Suprapubic skin (tissue), 3 donors: ENCODE measurements around the gene EEF1A1.

ENCODE experiments used
- CTCF ChIP-seq, 2 donors: fragments of 200-600 bp in 1 of 2; fragments of 450-650 bp in 1 of 2; sonication (generic) in 1 of 2; IDR thresholded peaks; one replicate each; pipeline ENCODE4 v1.5.1; 2016 to 2019; ENCODE audit warnings: antibody characterized with exemption in 2 of 2, mild to moderate bottlenecking in 1 of 2, moderate library complexity in 1 of 2
- POLR2AphosphoS5 ChIP-seq, 3 donors: sonication (generic); formaldehyde crosslinking; IDR thresholded peaks; one replicate each; pipeline ENCODE4 v1.6.1; 2017; ENCODE audit warnings: antibody characterized with exemption in 3 of 3

GRCh38 chr6:73562558-73562957 is 41.7 kb upstream of the EEF1A1 start:
- no peak for TF ChIP-seq POLR2AphosphoS5 (IDR thresholded peaks at IDR 0.05)
- no peak for TF ChIP-seq CTCF (IDR thresholded peaks at IDR 0.05)
